Hepatocyte (in vitro differentiated cells): ENCODE measurements around the gene MYH11. TPM values are rescaled to one million over a fixed set of nuclear protein-coding genes. Genes with fewer than 3 reads are reported as not detected.
"Not testable (repeated sequence)": the region's sequence is repeated elsewhere in the genome, so short reads cannot be mapped to it uniquely, and the experiment has no call there.

ENCODE experiments used
- DNase-seq: peaks from one replicate; pipeline ENCODE4 v3.0.0-alpha.2; 2016; ENCODE audit warnings: low spot score
- H2AFZ ChIP-seq: fragments of 200-600 bp; sonication (generic); 2 replicates; pipeline ENCODE4 v1.6.0; 2016; ENCODE audit warnings: antibody characterized with exemption, mild to moderate bottlenecking
- H3K27ac ChIP-seq: fragments of 200-600 bp; sonication (generic); 2 replicates; pipeline ENCODE4 v1.5.1; 2016; ENCODE audit warnings: mild to moderate bottlenecking
- H3K27me3 ChIP-seq: fragments of 200-600 bp; sonication (generic); 2 replicates; pipeline ENCODE4 v1.6.1; 2016
- H3K36me3 ChIP-seq: fragments of 200-600 bp; sonication (generic); replicated peaks from 2 replicates; pipeline ENCODE4 v1.5.1; 2016; ENCODE audit warnings: low read depth; ENCODE audit not compliant: insufficient read depth
- H3K4me1 ChIP-seq: fragments of 200-600 bp; sonication (generic); 2 replicates; pipeline ENCODE4 v1.5.1; 2016; ENCODE audit warnings: mild to moderate bottlenecking, moderate library complexity; ENCODE audit not compliant: insufficient read depth
- H3K4me2 ChIP-seq: fragments of 200-600 bp; sonication (generic); 2 replicates; pipeline ENCODE4 v1.6.0; 2016
- H3K4me3 ChIP-seq: fragments of 200-600 bp; sonication (generic); 2 replicates; pipeline ENCODE4 v1.5.1; 2016; ENCODE audit warnings: mild to moderate bottlenecking
- H3K79me2 ChIP-seq: fragments of 200-600 bp; sonication (generic); 2 replicates; pipeline ENCODE4 v1.6.0; 2017; ENCODE audit warnings: mild to moderate bottlenecking
- H3K9me2 ChIP-seq: fragments of 200-600 bp; sonication (generic); replicated peaks from 2 replicates; pipeline ENCODE4 v1.6.0; 2017; ENCODE audit warnings: mild to moderate bottlenecking; ENCODE audit not compliant: insufficient read depth
- H3K9me3 ChIP-seq: fragments of 200-600 bp; sonication (generic); 2 replicates; pipeline ENCODE4 v1.5.1; 2016; ENCODE audit warnings: low read depth, mild to moderate bottlenecking
- H4K20me1 ChIP-seq: fragments of 200-600 bp; sonication (generic); 2 replicates; pipeline ENCODE4 v1.6.0; 2016; ENCODE audit warnings: mild to moderate bottlenecking; ENCODE audit not compliant: insufficient read depth, poor library complexity, severe bottlenecking
- EZH2 ChIP-seq: fragments of 200-600 bp; sonication (generic); IDR thresholded peaks from 2 replicates; pipeline ENCODE4 v1.6.1; 2016; ENCODE audit warnings: antibody characterized with exemption, mild to moderate bottlenecking, borderline replicate concordance
- EZH2phosphoT487 ChIP-seq: fragments of 200-600 bp; sonication (generic); IDR thresholded peaks from one replicate; pipeline ENCODE4 v1.6.1; 2018; ENCODE audit warnings: antibody characterized with exemption, mild to moderate bottlenecking, low read depth, moderate library complexity; ENCODE audit not compliant: unreplicated experiment, severe bottlenecking
- WGBS: methylation state at CpG from one replicate; pipeline ENCODE4 v1.1.6; 2016; ENCODE audit warnings: low lambda C conversion rate; ENCODE audit errors: missing lambda C conversion rate; 5-methylcytosine and 5-hydroxymethylcytosine counted together
- polyA plus RNA-seq: library from polyadenylated mRNA; unstranded; fragments of >200 nt; fragmentation: Nextera tagmentation; extraction: Ambion mirVana; gene quantifications from 2 replicates; pipeline ENCODE4 v1.2.1, GENCODE V29; 2016
- total RNA-seq: library from RNA; depleted of rRNA; stranded (reverse); fragments of >200 nt; gene quantifications from 2 replicates; pipeline ENCODE4 v1.2.3, GENCODE V29; 2014
- TF ChIP-seq, protein P1 (sequence below): fragments of 200-600 bp; sonication (generic); IDR thresholded peaks from 2 replicates; pipeline ENCODE4 v1.5.1; 2016; ENCODE audit warnings: antibody characterized with exemption, mild to moderate bottlenecking; ENCODE audit not compliant: poor library complexity

Gene MYH11
- total and polyA plus RNA-seq, 2 experiments from 2014 or later = 0.59 to 5.9 TPM

DNA sequence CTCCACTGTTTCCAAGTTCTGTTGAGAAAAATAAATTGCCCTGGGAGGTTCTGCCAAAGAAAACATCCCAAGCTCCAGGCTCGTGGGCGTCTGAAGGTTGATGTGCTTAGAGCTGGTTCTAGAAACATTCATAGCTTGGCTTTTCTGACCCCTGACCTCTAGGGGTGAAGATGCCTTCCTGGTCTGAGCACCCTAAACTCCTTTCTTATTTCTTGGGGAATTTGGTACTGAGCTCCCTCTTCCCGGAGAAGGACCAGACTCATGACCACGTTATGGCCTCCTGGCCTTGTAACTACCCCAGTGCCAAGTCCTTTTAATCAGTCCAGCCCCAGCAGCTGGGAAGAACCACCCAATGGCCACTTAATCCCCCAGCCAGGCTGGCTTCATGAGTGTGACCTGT is 66.4 kb downstream of the MYH11 start:
- WGBS = 90% methylated on average over 4 of the region's 4 CpGs
- no peak overlapping the region for H3K27ac ChIP-seq
- no peak overlapping the region for H3K4me3 ChIP-seq
- TF ChIP-seq, protein P1, sequence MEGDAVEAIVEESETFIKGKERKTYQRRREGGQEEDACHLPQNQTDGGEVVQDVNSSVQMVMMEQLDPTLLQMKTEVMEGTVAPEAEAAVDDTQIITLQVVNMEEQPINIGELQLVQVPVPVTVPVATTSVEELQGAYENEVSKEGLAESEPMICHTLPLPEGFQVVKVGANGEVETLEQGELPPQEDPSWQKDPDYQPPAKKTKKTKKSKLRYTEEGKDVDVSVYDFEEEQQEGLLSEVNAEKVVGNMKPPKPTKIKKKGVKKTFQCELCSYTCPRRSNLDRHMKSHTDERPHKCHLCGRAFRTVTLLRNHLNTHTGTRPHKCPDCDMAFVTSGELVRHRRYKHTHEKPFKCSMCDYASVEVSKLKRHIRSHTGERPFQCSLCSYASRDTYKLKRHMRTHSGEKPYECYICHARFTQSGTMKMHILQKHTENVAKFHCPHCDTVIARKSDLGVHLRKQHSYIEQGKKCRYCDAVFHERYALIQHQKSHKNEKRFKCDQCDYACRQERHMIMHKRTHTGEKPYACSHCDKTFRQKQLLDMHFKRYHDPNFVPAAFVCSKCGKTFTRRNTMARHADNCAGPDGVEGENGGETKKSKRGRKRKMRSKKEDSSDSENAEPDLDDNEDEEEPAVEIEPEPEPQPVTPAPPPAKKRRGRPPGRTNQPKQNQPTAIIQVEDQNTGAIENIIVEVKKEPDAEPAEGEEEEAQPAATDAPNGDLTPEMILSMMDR = no peak
- TF ChIP-seq EZH2 (no peak), EZH2phosphoT487 (no peak)
- H3K4me2 ChIP-seq = no peak overlapping the region
- H3K79me2 ChIP-seq = no peaks in the 10 kb centered on the region
- no peak for DNase-seq
- no peaks in the 10 kb centered on the region for H3K36me3 ChIP-seq
- H3K27me3 ChIP-seq = no peaks in the 10 kb centered on the region
- H4K20me1 ChIP-seq = no peaks in the 10 kb centered on the region
- no peaks in the 10 kb centered on the region for H3K9me3 ChIP-seq
- H3K9me2 ChIP-seq = no peaks in the 10 kb centered on the region
- H3K4me1 ChIP-seq = no peaks in the 10 kb centered on the region
- H2AFZ ChIP-seq = no peak overlapping the region

DNA sequence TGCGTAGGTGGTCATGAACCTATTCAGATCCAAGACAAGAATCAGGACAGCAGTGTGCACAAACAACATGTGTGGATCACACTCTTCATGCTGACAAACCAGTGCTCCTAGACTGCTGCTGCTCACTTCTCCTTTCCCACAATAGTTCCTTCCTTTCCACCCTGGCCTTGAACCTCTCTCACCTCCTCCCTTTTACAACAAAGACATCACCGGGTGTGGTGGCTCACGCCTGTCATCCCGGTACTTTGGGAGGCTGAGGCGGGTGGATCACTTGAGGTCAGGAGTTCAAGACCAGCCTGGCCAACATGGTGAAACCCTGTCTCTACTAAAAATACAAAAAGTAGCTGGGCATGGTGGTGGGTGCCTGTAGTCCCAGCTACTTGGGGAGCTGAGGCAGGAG is 67.0 kb downstream of the MYH11 start:
- H3K4me3 ChIP-seq, H3K27me3 ChIP-seq, H3K27ac ChIP-seq, H3K9me3 ChIP-seq, H4K20me1 ChIP-seq, H3K9me2 ChIP-seq, H3K79me2 ChIP-seq, DNase-seq, H2AFZ ChIP-seq, H3K4me2 ChIP-seq, H3K4me1 ChIP-seq, H3K36me3 ChIP-seq: not testable (repeated sequence)
- WGBS = 91% methylated on average over 5 of the region's 5 CpGs

DNA sequence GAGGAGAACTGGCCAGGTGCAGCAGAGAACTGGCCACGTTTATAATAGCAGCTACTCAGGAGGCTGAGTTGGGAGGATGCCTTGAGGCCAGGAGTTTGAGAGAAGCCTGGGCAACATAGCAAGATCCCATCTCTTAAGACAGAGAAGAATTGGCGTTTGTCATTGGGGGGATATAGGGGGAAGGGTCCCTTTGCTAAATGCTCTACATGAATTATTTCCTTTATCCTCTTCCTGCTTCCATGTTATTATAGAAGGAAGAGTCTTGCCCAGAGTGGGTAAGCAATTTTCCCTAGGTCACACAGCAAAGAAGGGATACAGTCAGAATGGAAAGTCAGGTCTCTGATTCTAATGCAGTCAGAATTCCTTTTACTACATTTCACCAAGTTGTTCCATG is 68.0 kb downstream of the MYH11 start:
- no peak for TF ChIP-seq EZH2
- Histone ChIP-seq H3K9me2 (no peaks in the 10 kb centered on the region), H2AFZ (no peak overlapping the region), H3K79me2 (no peaks in the 10 kb centered on the region), H3K36me3 (no peaks in the 10 kb centered on the region), H4K20me1 (no peaks in the 10 kb centered on the region), H3K4me1 (no peaks in the 10 kb centered on the region), H3K9me3 (no peaks in the 10 kb centered on the region), H3K27me3 (no peaks in the 10 kb centered on the region), H3K4me3 (no peak overlapping the region), H3K4me2 (no peak overlapping the region), H3K27ac (no peak overlapping the region)
- 78% methylated on average over 2 of the region's 2 CpGs for WGBS
- no peak for DNase-seq

DNA sequence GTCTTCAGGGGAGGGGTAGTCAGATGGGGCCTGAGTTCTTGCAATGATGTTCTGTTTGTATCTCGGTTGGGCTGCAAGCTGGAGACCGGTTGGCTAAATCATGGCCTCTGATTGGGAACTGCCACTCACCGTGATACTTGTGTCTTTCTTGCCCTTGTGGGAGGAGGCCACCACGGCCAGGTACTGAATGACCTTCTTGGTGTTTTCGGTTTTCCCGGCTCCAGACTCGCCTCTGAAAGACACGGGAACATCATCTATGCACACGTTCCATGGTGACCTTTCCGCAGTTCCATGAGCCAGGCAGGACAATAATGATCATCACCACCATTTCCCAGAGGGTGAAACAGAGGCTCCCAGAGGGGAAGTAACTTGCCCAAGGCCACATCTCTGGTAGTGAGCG is 70.3 kb downstream of the MYH11 start:
- Histone ChIP-seq H3K9me2 (no peaks in the 10 kb centered on the region), H3K36me3 (no peaks in the 10 kb centered on the region), H3K4me2 (no peak overlapping the region), H3K27me3 (no peaks in the 10 kb centered on the region), H3K9me3 (no peaks in the 10 kb centered on the region), H3K4me1 (no peaks in the 10 kb centered on the region), H4K20me1 (no peaks in the 10 kb centered on the region), H3K4me3 (no peak overlapping the region), H3K79me2 (no peaks in the 10 kb centered on the region), H2AFZ (no peak overlapping the region), H3K27ac (no peak overlapping the region)
- 91% methylated on average over 11 of the region's 11 CpGs for WGBS
- no peak for DNase-seq
- TF ChIP-seq, protein P1 = no peak
